HG02678 (cell line): ENCODE data around the gene MXRA8.
A peak's percentile ranks its signal among the peaks of the same experiment; 100 is the strongest.
"Not testable (repeated sequence)": the region's sequence is repeated elsewhere in the genome, so short reads cannot be mapped to it uniquely, and the experiment has no call there.

ENCODE experiments used
- ATAC-seq: cut with Tn5 transposase; IDR thresholded peaks from one replicate; pipeline ENCODE4 v1.9.1; 2021; ENCODE audit warnings: mild to moderate bottlenecking, moderate library complexity; ENCODE audit not compliant: unreplicated experiment

MXRA8 gene

GRCh38 chr1:1324084-1324523, 34.3 kb downstream of the MXRA8 start:
- ATAC-seq = peak; percentile 25

GRCh38 chr1:1322952-1323351, 35.4 kb downstream of the MXRA8 start:
- ATAC-seq = no peak

GRCh38 chr1:1322418-1322817, 35.9 kb downstream of the MXRA8 start:
- ATAC-seq = no peak

- no peak for ATAC-seq
These were observed 36.9 kb downstream of the MXRA8 start for GRCh38 chr1:1321477-1321876.

- ATAC-seq = no peak
These were observed 37.5 kb downstream of the MXRA8 start for GRCh38 chr1:1320666-1321448.

GRCh38 chr1:1319646-1319941, 38.8 kb downstream of the MXRA8 start:
- no peak for ATAC-seq

GRCh38 chr1:1318777-1319645, 39.3 kb downstream of the MXRA8 start:
- no peak for ATAC-seq

GRCh38 chr1:1318131-1318652, 40.2 kb downstream of the MXRA8 start:
- no peak for ATAC-seq

GRCh38 chr1:1317420-1317819, 40.9 kb downstream of the MXRA8 start:
- no peak for ATAC-seq

GRCh38 chr1:1316199-1316598, 42.2 kb downstream of the MXRA8 start:
- not testable (repeated sequence) for ATAC-seq

- ATAC-seq = no peak
These were observed 42.9 kb downstream of the MXRA8 start for GRCh38 chr1:1315435-1315954.

- ATAC-seq = no peak
These were observed 43.5 kb downstream of the MXRA8 start for GRCh38 chr1:1314678-1315335.

GRCh38 chr1:1314237-1314586, 44.1 kb downstream of the MXRA8 start:
- no peak for ATAC-seq

GRCh38 chr1:1313500-1314236, 44.7 kb downstream of the MXRA8 start:
- ATAC-seq = no peak

- ATAC-seq = no peak
These were observed 45.7 kb downstream of the MXRA8 start for GRCh38 chr1:1312450-1313314.

GRCh38 chr1:1311107-1312104, 46.9 kb downstream of the MXRA8 start:
- ATAC-seq = no peak

- ATAC-seq = no peak
These were observed 47.8 kb downstream of the MXRA8 start for GRCh38 chr1:1310476-1311053.

- no peak for ATAC-seq
These were observed 48.3 kb downstream of the MXRA8 start for GRCh38 chr1:1310109-1310385.
